GM12878 (cell line): ENCODE data around the gene GSK3A. TPM values are rescaled to one million over a fixed set of nuclear protein-coding genes. Genes with fewer than 3 reads are reported as not detected.

ENCODE experiments used
- BACH1 ChIP-seq: fragments of 450-650 bp; IDR thresholded peaks from 2 replicates; pipeline ENCODE4 v1.6.1; 2017; ENCODE audit warnings: mild to moderate bottlenecking, borderline replicate concordance
- CHD2 ChIP-seq: IDR thresholded peaks from 2 replicates; pipeline ENCODE4 v1.6.1; 2011; ENCODE audit warnings: low read depth, low read length, improper control_type of control experiment, borderline replicate concordance
- CUX1 ChIP-seq: IDR thresholded peaks from 2 replicates; pipeline ENCODE4 v1.6.1; 2012; ENCODE audit warnings: improper control_type of control experiment, low read depth, low read length; ENCODE audit not compliant: insufficient replicate concordance
- FOXK2 ChIP-seq: fragments of 450-650 bp; IDR thresholded peaks from 2 replicates; pipeline ENCODE4 v1.6.1; 2017; ENCODE audit warnings: mild to moderate bottlenecking, moderate library complexity
- HSF1 ChIP-seq: fragments of 150-350 bp; IDR thresholded peaks from 2 replicates; pipeline ENCODE4 v1.6.1; 2014; ENCODE audit warnings: mild to moderate bottlenecking, low read depth, low read length
- JUNB ChIP-seq: IDR thresholded peaks from 2 replicates; pipeline ENCODE4 v1.6.1; 2016; ENCODE audit warnings: antibody characterized with exemption, mild to moderate bottlenecking
- NBN ChIP-seq: fragments of 450-650 bp; IDR thresholded peaks from 2 replicates; pipeline ENCODE4 v1.6.1; 2016
- SIN3A ChIP-seq: IDR thresholded peaks from 2 replicates; pipeline ENCODE4 v1.6.1; 2012; ENCODE audit warnings: low read depth, low read length, improper control_type of control experiment
- polyA plus RNA-seq, 11 experiments: library from polyadenylated mRNA; depleted of rRNA in 4 of 11; unstranded in 6 of 11; stranded (reverse) in 5 of 11; fragments of >200 nt; fragmentation: Nextera tagmentation in 4 of 11; fragmentation: Illumina TruSeq in 1 of 11; extraction: Ambion mirVana in 4 of 11; extraction: Trizol in 1 of 11; gene quantifications; 1 replicate in 1 of 11; 2 replicates in 10 of 11; pipeline versions ENCODE4 v1.2.1 to v1.2.3, GENCODE V29; 2011 to 2016; ENCODE audit warnings: inconsistent platforms in 2 of 11, missing spikeins in 2 of 11, low read depth in 1 of 11
- total RNA-seq, 4 experiments: library from RNA; depleted of rRNA in 3 of 4; stranded (reverse); fragments of >200 nt in 3 of 4; fragmentation: Illumina TruSeq in 1 of 4; extraction: Trizol in 1 of 4; gene quantifications; 2 replicates each; pipeline versions ENCODE4 v1.2.1 to v1.2.3, GENCODE V29; 2013 to 2021
- TF ChIP-seq, protein P1 (sequence below): IDR thresholded peaks from 2 replicates; pipeline ENCODE4 v1.6.1; 2011; ENCODE audit warnings: borderline replicate concordance, low read depth, mild to moderate bottlenecking, moderate library complexity, low read length; ENCODE audit not compliant: insufficient read depth, poor library complexity, severe bottlenecking
- TF ChIP-seq, protein P2 (sequence below): IDR thresholded peaks from 2 replicates; pipeline ENCODE4 v1.6.1; 2012; ENCODE audit warnings: low read depth, low read length, improper control_type of control experiment
- TF ChIP-seq, protein P3 (sequence below): fragments of 450-650 bp; IDR thresholded peaks from 2 replicates; pipeline ENCODE4 v1.6.1; 2016; ENCODE audit warnings: mild to moderate bottlenecking
- TF ChIP-seq, protein P4 (sequence below): fragments of 450-650 bp; IDR thresholded peaks from 2 replicates; pipeline ENCODE4 v1.6.1; 2016; ENCODE audit warnings: mild to moderate bottlenecking, moderate library complexity, borderline replicate concordance

Gene GSK3A
- total and polyA plus RNA-seq, 10 of the 15 experiments (the other 5 are each of a cell fraction or from before 2014, with no cell fraction given) = 1.00 to 47.9 (median 15.2) TPM

- TF ChIP-seq, protein P1, sequence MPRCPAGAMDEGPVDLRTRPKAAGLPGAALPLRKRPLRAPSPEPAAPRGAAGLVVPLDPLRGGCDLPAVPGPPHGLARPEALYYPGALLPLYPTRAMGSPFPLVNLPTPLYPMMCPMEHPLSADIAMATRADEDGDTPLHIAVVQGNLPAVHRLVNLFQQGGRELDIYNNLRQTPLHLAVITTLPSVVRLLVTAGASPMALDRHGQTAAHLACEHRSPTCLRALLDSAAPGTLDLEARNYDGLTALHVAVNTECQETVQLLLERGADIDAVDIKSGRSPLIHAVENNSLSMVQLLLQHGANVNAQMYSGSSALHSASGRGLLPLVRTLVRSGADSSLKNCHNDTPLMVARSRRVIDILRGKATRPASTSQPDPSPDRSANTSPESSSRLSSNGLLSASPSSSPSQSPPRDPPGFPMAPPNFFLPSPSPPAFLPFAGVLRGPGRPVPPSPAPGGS = no peak
- no peak; the same call in 1 of the 2 replicates for TF ChIP-seq HSF1
- peak; percentile 71 for TF ChIP-seq SIN3A
- no peak for TF ChIP-seq JUNB
- TF ChIP-seq, protein P2, sequence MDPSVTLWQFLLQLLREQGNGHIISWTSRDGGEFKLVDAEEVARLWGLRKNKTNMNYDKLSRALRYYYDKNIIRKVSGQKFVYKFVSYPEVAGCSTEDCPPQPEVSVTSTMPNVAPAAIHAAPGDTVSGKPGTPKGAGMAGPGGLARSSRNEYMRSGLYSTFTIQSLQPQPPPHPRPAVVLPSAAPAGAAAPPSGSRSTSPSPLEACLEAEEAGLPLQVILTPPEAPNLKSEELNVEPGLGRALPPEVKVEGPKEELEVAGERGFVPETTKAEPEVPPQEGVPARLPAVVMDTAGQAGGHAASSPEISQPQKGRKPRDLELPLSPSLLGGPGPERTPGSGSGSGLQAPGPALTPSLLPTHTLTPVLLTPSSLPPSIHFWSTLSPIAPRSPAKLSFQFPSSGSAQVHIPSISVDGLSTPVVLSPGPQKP = peak; percentile 60; the same call in 1 of the 2 replicates
- TF ChIP-seq CUX1 = no peak
- TF ChIP-seq CHD2 = peak; percentile 92
- peak; percentile 57 for TF ChIP-seq NBN
- TF ChIP-seq, protein P3, sequence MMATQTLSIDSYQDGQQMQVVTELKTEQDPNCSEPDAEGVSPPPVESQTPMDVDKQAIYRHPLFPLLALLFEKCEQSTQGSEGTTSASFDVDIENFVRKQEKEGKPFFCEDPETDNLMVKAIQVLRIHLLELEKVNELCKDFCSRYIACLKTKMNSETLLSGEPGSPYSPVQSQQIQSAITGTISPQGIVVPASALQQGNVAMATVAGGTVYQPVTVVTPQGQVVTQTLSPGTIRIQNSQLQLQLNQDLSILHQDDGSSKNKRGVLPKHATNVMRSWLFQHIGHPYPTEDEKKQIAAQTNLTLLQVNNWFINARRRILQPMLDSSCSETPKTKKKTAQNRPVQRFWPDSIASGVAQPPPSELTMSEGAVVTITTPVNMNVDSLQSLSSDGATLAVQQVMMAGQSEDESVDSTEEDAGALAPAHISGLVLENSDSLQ = peak; percentile 96
- TF ChIP-seq BACH1 = peak; percentile 86; the same call in 1 of the 2 replicates
- TF ChIP-seq, protein P4, sequence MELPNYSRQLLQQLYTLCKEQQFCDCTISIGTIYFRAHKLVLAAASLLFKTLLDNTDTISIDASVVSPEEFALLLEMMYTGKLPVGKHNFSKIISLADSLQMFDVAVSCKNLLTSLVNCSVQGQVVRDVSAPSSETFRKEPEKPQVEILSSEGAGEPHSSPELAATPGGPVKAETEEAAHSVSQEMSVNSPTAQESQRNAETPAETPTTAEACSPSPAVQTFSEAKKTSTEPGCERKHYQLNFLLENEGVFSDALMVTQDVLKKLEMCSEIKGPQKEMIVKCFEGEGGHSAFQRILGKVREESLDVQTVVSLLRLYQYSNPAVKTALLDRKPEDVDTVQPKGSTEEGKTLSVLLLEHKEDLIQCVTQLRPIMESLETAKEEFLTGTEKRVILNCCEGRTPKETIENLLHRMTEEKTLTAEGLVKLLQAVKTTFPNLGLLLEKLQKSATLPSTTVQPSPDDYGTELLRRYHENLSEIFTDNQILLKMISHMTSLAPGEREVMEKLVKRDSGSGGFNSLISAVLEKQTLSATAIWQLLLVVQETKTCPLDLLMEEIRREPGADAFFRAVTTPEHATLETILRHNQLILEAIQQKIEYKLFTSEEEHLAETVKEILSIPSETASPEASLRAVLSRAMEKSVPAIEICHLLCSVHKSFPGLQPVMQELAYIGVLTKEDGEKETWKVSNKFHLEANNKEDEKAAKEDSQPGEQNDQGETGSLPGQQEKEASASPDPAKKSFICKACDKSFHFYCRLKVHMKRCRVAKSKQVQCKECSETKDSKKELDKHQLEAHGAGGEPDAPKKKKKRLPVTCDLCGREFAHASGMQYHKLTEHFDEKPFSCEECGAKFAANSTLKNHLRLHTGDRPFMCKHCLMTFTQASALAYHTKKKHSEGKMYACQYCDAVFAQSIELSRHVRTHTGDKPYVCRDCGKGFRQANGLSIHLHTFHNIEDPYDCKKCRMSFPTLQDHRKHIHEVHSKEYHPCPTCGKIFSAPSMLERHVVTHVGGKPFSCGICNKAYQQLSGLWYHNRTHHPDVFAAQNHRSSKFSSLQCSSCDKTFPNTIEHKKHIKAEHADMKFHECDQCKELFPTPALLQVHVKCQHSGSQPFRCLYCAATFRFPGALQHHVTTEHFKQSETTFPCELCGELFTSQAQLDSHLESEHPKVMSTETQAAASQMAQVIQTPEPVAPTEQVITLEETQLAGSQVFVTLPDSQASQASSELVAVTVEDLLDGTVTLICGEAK = peak; percentile 87; the same call in 1 of the 2 replicates
- TF ChIP-seq FOXK2 = no peak; the same call in 1 of the 2 replicates
These were observed at the start of gene GSK3A (continued) for GRCh38 chr19:42242512-42243409.
